ENCODE results near the gene ZBTB37. TPM values are rescaled to one million over a fixed set of nuclear protein-coding genes. Genes with fewer than 3 reads are reported as not detected.

The ZBTB37 gene
- total and polyA plus RNA-seq, 9 of the 15 experiments (the other 6 are each of a cell fraction or from before 2014, with no cell fraction given) = 1.3 to 13.9 (median 5.4) TPM

- TF ChIP-seq SAFB2 (IDR thresholded peaks at IDR 0.05; ENCODE audit: borderline replicate concordance, low read depth, low read length, severe bottlenecking) = no peak
- TF ChIP-seq TAF9B (IDR thresholded peaks at IDR 0.05; ENCODE audit: partially characterized antibody) = peak; percentile 51
- no peak for TF ChIP-seq BRF2 (IDR thresholded peaks at IDR 0.05; ENCODE audit: borderline replicate concordance, insufficient read depth, insufficient read length)
- TF ChIP-seq JUN (IDR thresholded peaks at IDR 0.05; ENCODE audit: borderline replicate concordance, low read depth, low read length) = no peak
- TF ChIP-seq JUN (CRISPR knock-in tag; IDR thresholded peaks at IDR 0.05; ENCODE audit: borderline replicate concordance) = no peak
- no peak for TF ChIP-seq ELK1 (CRISPR knock-in tag; IDR thresholded peaks at IDR 0.05)
- TF ChIP-seq TARDBP (IDR thresholded peaks at IDR 0.05) = no peak
- TF ChIP-seq PURB (CRISPR knock-in tag; IDR thresholded peaks at IDR 0.05; ENCODE audit: low read depth) = no peak
- TF ChIP-seq KDM2B (CRISPR knock-in tag; IDR thresholded peaks at IDR 0.05) = no peak
- no peak for TF ChIP-seq PBX2 (CRISPR knock-in tag; IDR thresholded peaks at IDR 0.05; ENCODE audit: low read depth)
- TF ChIP-seq PBX2 (tag; conservative IDR thresholded peaks at IDR 0.05; ENCODE audit: low read depth) = no peak
- no peak for TF ChIP-seq ZFP1 (CRISPR knock-in tag; IDR thresholded peaks at IDR 0.05)
- no peak for TF ChIP-seq CBX2 (IDR thresholded peaks at IDR 0.05; ENCODE audit: insufficient read depth, low read length, poor library complexity, severe bottlenecking)
- TF ChIP-seq TFAP4 (CRISPR knock-in tag; IDR thresholded peaks at IDR 0.05; ENCODE audit: borderline replicate concordance) = peak; percentile 43; the same call in 1 of the 2 replicates
- TF ChIP-seq ZSCAN29 (IDR thresholded peaks at IDR 0.05) = no peak
- TF ChIP-seq ZNF184 (CRISPR knock-in tag; IDR thresholded peaks at IDR 0.05) = no peak
- no peak for TF ChIP-seq HNRNPLL (IDR thresholded peaks at IDR 0.05; ENCODE audit: low read depth, low read length, poor library complexity, severe bottlenecking)
- TF ChIP-seq NONO (IDR thresholded peaks at IDR 0.05; ENCODE audit: low read depth in 2 of 2, low read length in 1 of 2) = no peak
- no peak for TF ChIP-seq NUFIP1 (IDR thresholded peaks at IDR 0.05; ENCODE audit: partially characterized antibody)
- peak; percentile 77 for TF ChIP-seq ELF1 (tag; IDR thresholded peaks at IDR 0.05)
- no peak for TF ChIP-seq ZNF12 (CRISPR knock-in tag; IDR thresholded peaks at IDR 0.05)
- no peak for TF ChIP-seq RBM15 (IDR thresholded peaks at IDR 0.05; ENCODE audit: insufficient read depth, low read length)
- TF ChIP-seq EHMT2 (IDR thresholded peaks at IDR 0.05) = 0 out of 2 replicates have a peak, but pooled peaks have one; percentile 24
Observed at GRCh38 chr1:173870252-173871075, 2.3 kb downstream of the ZBTB37 start (continued).

All from K562 (cell line).